NT2/D1 (cell line): Measurements from ENCODE around the gene FAM20C.

ENCODE experiments used
- SUZ12 ChIP-seq: IDR thresholded peaks from 2 replicates; pipeline ENCODE4 v1.6.1; 2011; ENCODE audit not compliant: insufficient read length, insufficient read depth; ENCODE audit errors: extremely low read depth
- ZNF274 ChIP-seq: IDR thresholded peaks from 2 replicates; pipeline ENCODE4 v1.6.1; 2011; ENCODE audit warnings: mild to moderate bottlenecking, low read depth, low read length

GRCh38 chr7:216360-217300 is 24.3 kb downstream of the FAM20C start:
- TF ChIP-seq ZNF274 (no peak), SUZ12 (no peak)
